ENCODE data around the gene MTMR6.

The MTMR6 gene

GRCh38 chr13:25203127-25203740, 84.1 kb downstream of the MTMR6 start:
- Mint-ChIP-seq H3K36me3 (ENCODE audit: low read depth) (no peaks in the 10 kb centered on the region), H3K4me3 (peak overlapping the region; percentile 37), H3K4me1 (peaks cover 26% of the 10 kb centered on the region), H3K9me3 (no peaks in the 10 kb centered on the region), H3K27me3 (ENCODE audit: low read depth, poor library complexity) (peaks cover 30% of the 10 kb centered on the region), H3K27ac (peak overlapping the region; percentile 76)
- DNase-seq = peak; percentile 41
- no peak for TF ChIP-seq CTCF (IDR thresholded peaks at IDR 0.05)

DNA sequence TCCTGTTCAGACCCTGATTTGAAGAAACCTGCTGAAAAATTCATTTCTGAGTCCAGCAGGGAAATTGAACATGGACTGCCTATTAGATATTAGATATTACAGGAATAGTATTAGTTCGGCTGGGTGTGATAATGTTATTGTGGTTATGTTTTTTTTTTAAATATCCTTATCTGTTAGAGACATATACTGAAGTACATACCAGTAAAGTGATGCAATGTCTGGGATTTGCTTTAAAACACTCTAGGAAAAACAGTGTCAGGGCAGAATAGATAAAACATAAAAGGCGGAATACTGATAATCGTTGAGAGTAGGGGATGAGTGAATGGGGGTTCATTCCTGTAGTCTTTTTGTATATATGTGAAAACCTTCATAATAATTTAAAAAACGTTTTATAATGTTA, 86.5 kb downstream of the MTMR6 start:
- H3K36me3 Mint-ChIP-seq (ENCODE audit: low read depth) = no peaks in the 10 kb centered on the region
- no peaks in the 10 kb centered on the region for H3K9me3 Mint-ChIP-seq
- H3K4me1 Mint-ChIP-seq = peaks cover 26% of the 10 kb centered on the region
- no peak for DNase-seq
- H3K27ac Mint-ChIP-seq = no peak overlapping the region
- TF ChIP-seq CTCF (IDR thresholded peaks at IDR 0.05) = no peak
- H3K27me3 Mint-ChIP-seq (ENCODE audit: low read depth, poor library complexity) = peaks cover 29% of the 10 kb centered on the region
- no peak overlapping the region for H3K4me3 Mint-ChIP-seq

DNA sequence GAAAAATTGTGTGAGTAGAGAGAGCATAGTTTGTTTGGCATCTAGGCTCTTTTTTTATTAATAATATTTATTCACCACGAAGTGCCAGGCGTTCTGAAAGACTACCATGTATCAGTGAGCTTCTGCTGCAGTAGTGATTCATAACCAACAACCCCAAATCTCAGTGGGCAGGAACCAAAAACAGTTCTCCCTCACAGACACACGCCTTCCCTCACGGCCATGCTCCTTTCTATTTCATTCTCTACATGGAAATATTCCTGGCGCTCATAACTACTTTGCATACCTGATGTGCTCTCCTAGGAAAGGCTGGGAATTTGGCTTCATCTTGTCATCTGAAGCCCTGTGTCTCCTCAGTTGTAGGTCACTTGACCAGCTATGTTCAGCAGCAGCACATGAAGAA, 88.6 kb downstream of the MTMR6 start:
- Mint-ChIP-seq H3K36me3 (ENCODE audit: low read depth) (no peaks in the 10 kb centered on the region), H3K4me1 (peaks cover 15% of the 10 kb centered on the region), H3K27me3 (ENCODE audit: low read depth, poor library complexity) (peaks cover 17% of the 10 kb centered on the region), H3K27ac (no peak overlapping the region), H3K4me3 (no peak overlapping the region), H3K9me3 (peaks cover 5% of the 10 kb centered on the region)
- no peak for DNase-seq
- TF ChIP-seq CTCF (IDR thresholded peaks at IDR 0.05) = no peak

DNA sequence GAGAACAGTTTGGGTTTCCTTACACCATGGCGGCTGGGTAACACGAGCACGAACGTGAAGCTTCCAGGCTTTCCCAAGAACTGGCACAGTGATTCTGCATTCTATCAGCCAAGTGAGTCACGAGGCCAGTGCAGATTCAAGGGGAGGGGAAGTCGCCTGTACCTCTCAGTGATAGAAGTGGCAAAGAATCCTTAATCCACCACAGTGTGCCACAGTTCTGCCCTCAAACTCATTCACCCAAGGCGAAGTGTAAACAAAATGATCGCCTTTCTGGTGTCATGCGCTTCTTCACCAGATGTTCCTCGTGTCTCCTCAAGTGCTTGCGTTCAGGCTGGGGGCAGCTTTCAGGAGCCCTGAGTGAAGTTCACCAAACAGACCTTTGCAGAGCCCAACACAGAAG, 90.3 kb downstream of the MTMR6 start:
- H3K27ac Mint-ChIP-seq = no peak overlapping the region
- H3K4me1 Mint-ChIP-seq = no peaks in the 10 kb centered on the region
- peaks cover 8% of the 10 kb centered on the region for H3K9me3 Mint-ChIP-seq
- H3K4me3 Mint-ChIP-seq = no peak overlapping the region
- peaks cover 16% of the 10 kb centered on the region for H3K27me3 Mint-ChIP-seq (ENCODE audit: low read depth, poor library complexity)
- TF ChIP-seq CTCF (IDR thresholded peaks at IDR 0.05) = no peak
- no peaks in the 10 kb centered on the region for H3K36me3 Mint-ChIP-seq (ENCODE audit: low read depth)
- DNase-seq = no peak

All from nephron progenitor cell (in vitro differentiated cells).